NCI-H2227 (cell line): ENCODE data around the gene KCTD16.

Experiments used
- DNase-seq: peaks from one replicate; lab custom pipeline; 2025; ENCODE audit not compliant: unreplicated experiment; lab: John Stamatoyannopoulos, UW

The KCTD16 gene

DNA sequence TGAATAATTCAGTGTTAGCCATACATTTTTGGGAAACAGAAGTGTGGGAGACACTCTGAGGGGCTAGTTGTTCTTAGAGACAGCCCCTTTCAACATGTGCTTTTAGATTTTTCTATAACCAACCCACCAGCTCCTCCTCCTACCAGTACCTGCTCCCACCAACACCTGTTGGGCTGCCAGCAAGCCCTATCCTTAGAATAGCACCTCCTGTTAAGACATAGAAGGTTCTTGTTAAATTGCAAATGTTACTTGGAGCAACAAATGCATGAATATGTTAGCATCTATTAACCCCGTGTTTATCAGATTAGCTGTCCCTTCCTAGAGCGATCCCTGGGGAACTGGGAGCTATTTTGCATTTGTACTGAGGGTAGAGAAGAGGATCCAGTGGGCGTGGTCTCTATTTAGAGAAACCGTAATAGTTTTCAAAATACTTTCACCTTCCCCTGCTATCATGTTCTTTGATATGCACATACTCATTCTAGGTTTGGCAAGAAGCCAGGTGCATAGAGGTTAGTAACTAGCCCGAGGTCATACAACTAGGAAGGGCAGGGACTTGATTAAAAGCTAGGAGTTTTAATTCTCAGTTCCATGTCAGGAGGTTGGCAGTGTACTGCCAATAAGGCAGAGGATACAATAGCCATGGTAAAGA is 334.4 kb downstream of the KCTD16 start:
- DNase-seq: peak; percentile 4

DNA sequence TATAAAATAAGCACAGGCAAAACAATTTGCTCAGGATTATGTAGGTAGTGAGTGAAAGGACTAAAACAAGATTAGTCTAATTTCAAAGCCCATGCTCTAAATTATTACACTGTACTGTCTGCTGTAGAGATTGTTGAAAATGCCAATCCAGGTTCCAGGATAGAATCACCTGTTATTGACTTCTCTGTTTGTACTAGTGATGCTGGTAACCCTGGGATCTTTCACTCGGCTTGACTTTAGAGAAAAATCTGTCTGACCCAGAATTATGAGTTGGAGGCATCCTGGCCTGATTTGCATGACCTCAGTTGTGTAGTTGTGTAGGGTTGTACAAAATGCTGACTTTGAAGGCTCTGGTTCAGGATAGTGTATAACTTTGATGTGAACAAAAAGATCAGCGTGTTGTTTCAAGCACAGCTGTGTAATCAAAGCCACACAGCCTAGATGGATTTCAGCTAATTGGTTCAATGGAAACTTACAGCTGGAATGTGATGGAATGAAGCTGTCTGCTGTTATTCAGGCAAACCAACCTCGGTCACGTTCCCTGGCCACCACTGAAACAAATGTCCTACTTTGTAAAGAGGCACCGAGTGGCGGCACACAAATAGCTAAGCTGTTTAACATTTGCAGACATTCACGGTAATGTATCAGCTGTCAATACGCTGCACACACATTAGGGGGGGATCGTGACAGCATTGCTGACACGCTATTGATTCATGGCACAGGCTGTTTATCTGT is 340.3 kb downstream of the KCTD16 start:
- DNase-seq: no peak

GRCh38 chr5:144511580-144512072 is 341.0 kb downstream of the KCTD16 start:
- no peak for DNase-seq

GRCh38 chr5:144522698-144523097 is 352.0 kb downstream of the KCTD16 start:
- no peak for DNase-seq

DNA sequence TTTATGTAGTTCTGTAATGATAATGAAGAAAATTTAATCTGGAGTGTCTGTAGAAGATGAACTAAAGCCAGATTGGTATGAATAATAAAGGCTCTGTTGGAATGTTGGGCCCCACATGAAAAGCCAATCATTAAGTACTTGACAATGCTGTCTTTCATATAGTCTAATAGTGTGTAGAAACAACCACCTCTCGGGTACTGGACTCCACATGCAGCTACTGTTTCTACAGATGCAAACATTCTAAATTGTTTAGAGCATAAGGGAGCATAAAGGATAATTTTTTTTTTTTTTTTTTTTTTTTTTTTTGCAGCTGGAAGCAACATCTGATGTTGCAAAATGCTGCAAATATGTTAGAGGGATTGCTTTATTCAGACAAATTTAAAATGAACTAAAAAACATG is 354.3 kb downstream of the KCTD16 start:
- DNase-seq: no peak

DNA sequence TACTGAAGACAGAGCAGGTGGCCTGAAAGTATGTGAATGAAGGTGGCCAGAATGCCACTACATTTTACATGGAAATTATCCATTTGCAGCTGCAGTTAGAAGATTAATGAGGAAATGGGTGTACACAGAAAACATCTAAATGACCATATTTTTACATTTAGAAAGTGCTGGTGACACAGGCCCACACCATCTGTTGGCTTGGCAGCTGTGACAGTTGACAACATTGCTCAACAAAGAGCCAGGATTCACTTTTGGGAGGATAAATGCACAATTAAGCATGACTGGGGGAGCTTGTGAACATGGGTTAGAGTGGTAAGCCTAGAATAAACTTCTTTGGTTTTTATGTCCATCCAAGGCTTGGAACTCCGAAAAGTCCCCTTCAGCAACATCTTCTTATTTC is 360.5 kb downstream of the KCTD16 start:
- no peak for DNase-seq
